Prostate gland (tissue), 2 donors: ENCODE measurements around the gene C11orf58.

Source experiments
- CTCF ChIP-seq, 4 experiments: fragments of 200-600 bp in 2 of 4; fragments of 450-650 bp in 2 of 4; sonication (generic) in 2 of 4; IDR thresholded peaks; 1 replicate in 3 of 4; 2 replicates in 1 of 4; pipeline ENCODE4 v1.5.1; 2016 to 2019; ENCODE audit warnings: antibody characterized with exemption in 4 of 4, mild to moderate bottlenecking in 2 of 4, moderate library complexity in 2 of 4
- POLR2AphosphoS5 ChIP-seq: sonication (generic); formaldehyde crosslinking; IDR thresholded peaks from one replicate; pipeline ENCODE4 v1.6.1; 2017; ENCODE audit warnings: antibody characterized with exemption

DNA sequence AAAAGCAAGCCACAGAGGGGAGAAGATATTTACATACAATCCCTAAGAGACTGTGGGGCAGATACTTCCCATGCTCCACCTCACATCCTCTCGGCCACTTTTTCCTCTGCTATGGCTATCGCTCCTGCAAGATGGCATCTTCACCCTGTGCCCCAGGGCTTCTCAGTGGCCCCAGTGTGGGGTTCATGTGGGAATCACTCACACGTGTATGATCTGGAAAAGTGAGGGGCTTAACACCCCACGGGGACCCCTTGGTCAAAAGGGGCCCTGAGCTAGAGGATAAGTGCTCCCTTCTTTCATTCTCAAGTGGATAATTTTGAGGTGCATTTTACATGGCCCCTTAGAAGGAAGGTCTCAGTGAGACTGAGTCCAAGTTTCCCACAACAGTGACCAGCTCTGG lies 28.7 kb downstream of the C11orf58 start:
- TF ChIP-seq CTCF (IDR thresholded peaks at IDR 0.05) (no peak), POLR2AphosphoS5 (no peak)
